GM04504 (cell line): ENCODE results near the gene SMYD4.
"Not testable (repeated sequence)": the region's sequence is repeated elsewhere in the genome, so short reads cannot be mapped to it uniquely, and the experiment has no call there.

ENCODE experiments used
- DNase-seq: peaks from one replicate; pipeline ENCODE4 v3.0.0-alpha.2; 2012; ENCODE audit warnings: low read depth

The SMYD4 gene

DNA sequence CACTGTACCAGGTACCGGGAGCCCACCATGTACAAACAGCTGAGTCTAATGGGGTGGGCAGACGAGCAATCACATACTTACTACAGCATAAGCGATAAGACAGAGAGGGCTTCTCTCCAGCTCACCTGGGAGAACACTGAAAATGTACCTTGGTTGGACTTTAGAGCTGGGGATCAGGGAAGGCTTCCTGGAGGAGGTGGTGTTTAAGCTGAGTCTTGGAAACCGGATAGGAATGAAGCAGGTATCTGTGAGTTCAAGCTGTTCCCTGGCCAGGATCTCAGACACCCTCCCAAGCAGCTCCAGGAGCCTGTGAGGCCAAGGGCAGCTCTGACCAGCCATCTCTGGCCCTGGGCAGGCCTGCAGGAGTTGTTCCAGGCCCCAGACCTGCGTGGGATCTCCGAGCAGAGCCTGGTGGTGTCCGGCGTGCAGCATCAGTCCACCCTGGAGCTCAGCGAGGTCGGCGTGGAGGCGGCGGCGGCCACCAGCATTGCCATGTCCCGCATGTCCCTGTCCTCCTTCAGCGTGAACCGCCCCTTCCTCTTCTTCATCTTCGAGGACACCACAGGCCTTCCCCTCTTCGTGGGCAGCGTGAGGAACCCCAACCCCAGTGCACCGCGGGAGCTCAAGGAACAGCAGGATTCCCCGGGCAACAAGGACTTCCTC, 75.8 kb downstream of the SMYD4 start:
- DNase-seq, result no peak

DNA sequence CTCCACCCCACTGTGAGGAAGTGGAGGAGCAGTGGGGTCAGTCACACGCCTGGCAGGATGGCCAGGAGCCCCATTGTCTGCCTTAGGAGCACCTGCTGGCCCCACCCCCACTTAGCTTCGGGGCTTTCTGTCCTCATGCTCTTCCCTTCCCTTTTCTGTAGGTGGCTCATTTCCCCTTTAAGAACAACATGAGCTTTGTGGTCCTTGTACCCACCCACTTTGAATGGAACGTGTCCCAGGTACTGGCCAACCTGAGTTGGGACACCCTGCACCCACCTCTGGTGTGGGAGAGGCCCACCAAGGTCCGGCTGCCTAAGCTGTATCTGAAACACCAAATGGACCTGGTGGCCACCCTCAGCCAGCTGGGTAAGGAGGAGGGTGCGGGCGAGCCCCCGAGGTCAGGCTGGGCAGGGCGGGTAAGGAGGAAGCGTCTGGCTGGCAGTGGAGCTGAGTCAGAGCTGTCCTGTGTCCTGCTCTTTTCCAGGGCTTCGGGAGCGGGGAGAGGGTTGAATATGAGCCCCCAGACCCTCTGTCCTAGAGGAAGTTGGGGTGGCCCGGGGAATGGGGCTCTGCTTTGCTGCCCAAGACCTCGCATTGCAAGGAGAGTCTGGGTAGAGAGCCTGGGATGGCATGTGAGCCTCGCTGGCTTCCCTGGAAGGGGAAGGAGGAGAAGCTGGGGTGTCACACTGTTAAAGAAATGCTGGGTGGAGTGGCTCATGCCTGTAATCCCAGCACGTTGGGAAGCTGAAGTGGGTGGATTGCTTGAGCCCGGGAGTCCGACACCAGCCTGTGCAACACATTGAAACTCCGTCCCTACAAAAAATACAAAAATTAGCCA, 77.1 kb downstream of the SMYD4 start:
- no peak for DNase-seq

DNA sequence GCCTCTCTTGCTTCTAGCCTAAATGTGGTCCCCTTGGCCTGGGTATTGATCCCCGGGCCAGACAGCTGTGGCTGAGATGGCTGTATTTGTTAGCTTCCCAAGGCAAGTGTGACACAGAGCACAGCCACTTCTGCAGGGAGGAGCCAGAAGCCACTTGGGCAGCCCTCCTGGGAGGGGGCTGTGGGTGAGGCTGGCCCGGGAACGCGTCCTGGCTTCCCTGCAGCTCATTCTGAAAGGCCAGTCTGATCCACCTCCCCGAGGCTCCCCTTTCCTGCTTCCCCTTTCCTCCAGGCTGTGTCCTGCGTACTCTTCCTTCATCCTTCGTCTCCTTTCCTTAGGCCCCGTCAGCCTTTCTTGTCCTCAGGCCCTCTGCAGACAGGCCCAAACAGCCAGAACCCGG, 79.1 kb downstream of the SMYD4 start:
- DNase-seq, result no peak

DNA sequence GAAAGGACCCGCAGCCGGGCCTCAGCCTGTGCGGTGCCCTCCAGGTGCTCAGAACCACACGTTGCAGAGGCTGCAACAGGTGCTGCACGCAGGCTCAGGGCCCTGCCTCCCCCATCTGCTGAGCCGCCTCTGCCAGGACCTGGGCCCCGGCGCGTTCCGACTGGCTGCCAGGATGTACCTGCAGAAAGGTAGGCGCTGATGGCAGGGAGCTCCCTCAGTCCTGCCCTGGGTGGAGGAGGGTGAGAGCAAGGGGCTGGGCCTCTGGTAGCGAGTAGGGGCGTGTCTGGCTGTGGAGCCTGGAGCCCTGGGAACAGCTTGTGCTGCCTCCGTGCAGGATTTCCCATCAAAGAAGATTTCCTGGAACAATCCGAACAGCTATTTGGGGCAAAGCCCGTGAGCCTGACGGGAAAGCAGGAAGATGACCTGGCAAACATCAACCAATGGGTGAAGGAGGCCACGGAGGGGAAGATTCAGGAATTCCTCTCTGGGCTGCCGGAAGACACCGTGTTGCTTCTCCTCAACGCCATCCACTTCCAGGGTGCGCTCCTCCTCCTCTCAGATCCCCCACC, 82.6 kb downstream of the SMYD4 start:
- no peak for DNase-seq

DNA sequence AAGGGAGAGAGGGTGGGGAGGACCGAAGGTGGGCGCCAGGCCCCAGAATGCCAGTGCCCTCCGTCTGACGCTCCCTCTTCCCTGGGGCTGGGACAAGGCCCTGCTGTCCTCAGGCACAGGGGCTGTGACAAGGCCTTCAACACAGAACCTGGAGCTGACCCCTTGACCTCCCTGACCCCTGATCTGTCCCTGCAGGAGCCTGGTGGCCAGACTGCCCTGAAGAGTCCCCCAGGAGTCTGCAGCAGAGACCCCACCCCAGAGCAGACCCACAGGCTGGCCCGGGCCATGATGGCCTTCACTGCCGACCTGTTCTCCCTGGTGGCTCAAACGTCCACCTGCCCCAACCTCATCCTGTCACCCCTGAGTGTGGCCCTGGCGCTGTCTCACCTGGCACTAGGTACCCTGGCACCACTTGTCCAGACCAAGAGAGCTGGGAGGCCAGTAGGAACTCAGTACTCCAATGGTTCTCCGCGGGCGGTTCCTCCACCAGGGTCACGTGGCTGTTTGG, 84.1 kb downstream of the SMYD4 start:
- no peak for DNase-seq

DNA sequence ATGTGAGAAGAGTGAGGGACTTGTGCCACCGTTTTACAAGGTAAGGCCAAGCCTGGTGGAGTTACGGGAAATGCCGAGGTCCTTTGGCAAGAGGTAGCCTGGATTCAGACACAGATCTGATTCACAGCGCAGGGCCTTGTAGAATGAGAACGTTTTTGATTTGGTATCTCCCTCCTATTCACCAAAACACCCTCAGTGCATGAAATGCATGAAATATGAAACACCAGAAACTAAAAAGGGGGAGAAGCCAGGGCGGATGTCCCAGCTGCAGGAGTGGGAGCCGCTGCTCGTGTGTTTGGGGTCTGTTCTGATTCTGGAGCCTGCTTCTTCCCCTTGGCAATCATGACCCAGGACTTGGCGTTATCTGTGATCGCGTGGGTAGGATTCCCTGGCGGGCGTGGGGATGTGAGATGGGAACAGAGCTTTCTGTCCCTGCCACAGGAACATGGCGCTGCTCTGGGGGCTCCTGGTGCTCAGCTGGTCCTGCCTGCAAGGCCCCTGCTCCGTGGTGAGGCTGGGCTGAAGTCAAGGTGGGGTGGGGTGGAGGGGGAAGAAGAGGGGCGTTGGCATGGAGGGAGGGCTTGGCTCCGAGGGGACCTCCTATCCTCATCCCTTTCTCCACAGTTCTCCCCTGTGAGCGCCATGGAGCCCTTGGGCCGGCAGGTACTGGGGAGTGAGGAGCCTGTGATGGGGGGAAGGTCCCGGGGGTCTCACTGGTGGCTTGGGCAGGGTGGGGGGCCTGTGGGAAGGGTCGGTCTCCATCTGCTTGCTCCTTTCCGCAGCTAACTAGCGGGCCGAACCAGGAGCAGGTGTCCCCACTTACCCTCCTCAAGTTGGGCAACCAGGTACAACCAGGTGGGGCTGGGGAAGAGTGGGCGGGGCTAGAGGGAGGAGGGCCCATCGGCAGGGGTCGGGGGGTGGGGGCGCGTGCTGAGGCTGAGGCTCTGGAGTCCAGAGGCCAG, 84.9 kb downstream of the SMYD4 start:
- DNase-seq, result no peak

DNA sequence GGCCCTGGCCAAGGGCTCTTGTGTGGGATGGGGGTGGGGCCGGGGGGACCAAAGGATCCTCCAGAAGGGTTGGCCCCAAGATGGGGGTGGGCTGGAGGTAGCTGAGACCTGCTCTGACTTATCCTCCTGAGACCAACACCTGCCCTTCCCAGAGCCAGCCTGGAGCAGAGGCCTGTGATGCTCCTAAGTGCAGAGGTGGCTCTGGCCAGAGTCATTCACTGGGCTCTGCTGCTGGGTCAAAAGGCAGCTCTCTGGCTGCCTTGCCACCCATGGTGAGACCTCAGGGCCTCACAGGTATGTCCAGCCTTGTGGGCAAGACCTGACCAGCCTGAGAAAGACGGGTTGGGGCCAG, 86.6 kb downstream of the SMYD4 start:
- DNase-seq, result no peak

DNA sequence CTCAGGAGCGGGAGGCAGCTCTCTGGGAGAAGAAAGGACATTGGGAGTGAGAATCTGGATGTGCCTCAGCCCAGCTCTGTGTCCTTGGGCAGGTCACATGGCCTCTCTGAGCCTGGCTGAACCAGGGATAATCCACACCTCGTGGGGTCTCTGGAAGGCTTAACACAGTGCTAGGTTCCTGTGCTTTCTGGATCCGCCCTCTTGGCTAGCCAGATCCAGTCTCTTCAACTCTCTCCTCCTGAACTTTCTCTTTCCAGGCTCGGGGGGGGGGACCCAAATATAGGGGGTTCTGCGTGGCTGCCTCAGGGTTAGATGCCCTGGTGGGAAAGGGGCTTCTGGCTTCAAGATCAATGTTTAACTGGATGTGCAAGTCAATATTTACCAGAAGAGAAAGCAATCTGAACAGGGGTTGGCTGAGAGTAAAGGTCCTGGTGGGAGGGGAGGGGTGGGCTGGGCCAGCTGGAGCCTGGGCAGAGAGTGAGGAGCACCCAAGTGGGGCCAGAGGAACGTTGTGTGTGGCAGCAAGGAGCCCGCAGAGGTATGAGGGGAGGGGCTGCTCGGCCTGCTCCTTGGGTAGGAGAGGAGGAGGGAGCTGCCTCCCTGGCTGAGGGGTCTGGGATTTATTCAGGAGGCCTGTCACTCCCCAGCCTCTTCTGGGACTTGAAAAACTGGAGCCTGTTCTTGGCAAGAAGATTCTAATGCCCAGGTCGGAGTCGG, 87.2 kb downstream of the SMYD4 start, which contains the start of gene SERPINF2:
Gene SERPINF2, plus strand, starts transcription at position 501 of the 717 bp plus-strand sequence. CDS start 2,125 bp downstream, outside the sequence.
- no peak for DNase-seq

DNA sequence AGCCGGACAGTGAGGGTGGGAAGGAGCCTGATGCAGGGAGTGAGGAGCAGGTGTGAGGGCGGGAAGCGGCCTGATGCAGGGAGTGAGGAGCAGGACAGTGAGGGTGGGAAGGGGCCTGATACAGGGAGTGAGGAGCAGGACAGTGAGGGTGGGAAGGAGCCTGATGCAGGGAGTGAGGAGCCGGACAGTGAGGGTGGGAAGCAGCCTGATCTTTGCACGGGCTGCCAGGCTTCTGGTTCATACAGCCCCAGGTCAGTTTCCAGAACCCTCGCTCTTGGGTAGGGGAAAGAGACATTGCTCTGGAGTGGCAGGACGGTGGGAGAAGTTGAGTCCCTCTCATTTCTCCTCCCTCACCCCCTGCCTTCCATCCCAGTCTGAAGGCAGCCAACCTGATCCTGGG, 87.8 kb downstream of the SMYD4 start:
- DNase-seq, result not testable (repeated sequence)

DNA sequence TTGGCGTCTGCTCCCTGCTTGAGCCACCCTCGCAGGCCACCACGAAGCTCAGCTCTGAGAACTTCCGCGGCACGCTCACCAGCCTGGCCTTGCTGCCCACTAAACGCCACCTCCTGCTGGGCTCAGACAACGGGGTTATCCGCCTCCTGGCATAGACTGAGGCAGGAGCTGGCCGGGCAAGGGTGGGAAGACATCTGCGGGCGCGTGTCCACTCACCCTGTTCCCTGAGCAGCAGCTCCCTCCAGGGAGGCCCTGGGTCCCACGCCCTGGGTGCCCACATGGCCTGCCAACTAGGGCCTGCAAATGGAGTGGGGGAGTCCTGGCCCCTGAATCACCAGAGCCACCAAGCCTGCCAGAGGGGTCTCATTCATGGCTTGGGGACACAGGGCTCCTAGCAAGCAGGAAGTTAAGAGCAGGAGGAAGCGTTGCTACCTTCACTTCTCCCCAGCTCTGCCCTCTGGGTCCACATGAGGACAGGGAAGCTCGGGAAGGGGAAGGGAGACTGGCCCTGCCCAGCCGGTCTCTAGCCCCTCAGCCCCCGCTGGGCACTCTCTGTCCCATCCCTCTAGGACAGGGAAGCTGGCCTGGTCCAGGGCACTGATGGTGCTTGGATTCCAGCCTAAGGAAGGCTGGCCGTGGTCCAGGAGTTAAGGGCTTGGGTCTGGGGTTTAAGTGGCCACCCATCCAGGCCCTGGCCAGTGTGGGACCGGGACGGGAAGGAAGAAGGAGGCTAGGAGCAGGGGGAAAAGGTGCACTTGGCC, 92.0 kb downstream of the SMYD4 start:
- no peak for DNase-seq

DNA sequence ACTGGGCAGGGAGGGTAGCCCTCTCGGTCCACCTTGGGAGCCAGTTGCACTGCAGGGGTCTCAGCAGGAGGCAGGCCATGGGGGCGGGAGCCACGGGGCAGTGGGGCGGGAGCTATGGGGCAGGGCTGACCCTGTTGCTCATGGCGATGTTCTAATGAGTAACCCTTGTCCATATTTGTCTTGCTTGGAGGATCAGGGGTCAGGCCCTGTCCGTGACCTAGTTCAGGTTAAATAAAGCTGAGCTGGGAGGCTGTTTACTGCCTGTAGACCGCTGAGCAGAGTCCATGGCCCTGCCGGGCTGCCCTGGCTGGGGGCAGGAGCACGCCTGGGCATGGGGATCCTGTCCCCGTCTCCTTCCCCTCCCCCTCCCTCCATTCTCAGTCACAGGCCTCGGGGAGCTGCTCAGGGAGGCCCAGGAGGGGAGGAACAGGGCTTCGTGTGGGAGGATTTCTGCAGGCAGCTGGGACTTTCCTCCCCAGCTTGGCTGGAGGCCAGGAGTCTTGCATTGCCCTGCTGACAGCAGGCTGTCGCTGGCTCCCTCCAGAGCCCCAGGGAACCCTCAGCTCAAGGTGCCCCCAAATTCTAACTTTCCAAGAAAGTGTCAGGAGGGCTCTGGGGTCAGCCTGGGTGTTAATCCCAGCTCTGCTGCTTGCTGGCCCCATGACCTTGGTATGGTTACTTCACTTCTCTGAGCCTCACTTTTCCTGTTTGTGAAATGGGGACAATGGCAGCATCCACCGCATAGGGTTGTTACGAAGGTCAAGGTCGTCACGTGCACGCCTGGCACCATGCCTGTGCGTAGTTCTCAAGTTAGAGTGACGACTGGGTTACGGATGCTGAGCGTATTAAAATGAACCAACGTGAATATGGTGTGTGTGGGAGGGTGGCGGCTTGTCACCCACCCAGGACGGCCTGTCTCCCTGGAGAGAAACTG, 93.1 kb downstream of the SMYD4 start:
- no peak for DNase-seq

DNA sequence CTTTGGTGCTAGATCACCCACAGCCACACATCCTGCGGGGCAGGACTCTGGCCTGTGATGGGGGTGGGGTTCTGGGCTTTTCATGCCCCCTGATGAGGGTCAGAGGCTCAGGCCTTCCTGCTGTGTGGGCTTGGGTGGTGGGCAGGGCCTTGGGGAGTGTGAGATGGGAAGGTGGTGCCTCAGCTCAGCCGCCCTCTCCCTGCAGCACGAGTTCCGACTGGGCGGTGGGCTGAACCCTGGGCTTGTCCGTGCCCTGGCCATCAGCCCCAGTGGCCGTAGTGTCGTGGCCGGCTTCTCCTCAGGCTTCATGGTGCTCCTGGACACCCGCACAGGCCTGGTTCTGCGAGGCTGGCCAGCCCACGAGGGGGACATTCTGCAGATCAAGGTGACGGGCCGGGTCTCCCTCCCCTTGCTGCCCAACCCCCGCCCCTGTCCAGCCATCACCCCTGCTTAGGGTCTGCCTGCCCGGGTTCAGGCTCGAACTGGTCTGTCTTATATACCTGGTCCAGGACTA, 93.8 kb downstream of the SMYD4 start:
- no peak for DNase-seq

DNA sequence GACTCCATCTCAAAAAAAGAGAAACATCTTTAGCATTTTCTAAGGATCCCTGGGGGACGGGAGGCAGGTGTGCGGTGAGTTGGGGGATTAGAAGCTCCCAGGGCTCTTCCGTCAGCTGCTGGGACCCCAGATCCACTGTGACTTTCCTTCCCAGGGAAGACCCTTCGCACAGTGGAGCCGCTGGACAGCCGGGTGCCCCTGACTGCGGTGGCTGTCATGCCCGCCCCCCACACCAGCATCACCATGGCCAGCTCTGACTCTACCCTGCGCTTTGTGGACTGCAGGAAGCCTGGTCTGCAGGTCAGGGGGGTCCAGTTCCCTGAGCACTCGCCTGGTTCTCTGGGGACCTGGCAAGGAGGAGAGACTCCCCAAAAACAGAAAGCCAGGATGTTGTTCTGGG, 94.3 kb downstream of the SMYD4 start:
- no peak for DNase-seq

DNA sequence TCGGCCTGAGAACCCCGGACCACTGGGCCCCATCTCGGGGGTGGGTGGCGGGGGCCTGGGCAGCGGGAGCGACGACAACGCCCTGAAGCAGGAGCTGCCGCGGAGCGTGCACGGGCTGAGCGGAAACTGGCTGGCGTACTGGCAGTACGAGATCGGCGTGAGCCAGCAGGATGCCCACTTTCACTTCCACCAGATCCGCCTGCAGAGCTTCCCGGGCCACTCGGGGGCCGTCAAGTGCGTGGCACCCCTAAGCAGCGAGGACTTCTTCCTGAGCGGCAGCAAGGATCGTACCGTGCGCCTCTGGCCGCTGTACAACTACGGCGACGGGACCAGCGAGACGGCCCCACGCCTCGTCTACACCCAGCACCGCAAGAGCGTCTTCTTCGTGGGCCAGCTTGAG, 95.9 kb downstream of the SMYD4 start:
- no peak for DNase-seq

DNA sequence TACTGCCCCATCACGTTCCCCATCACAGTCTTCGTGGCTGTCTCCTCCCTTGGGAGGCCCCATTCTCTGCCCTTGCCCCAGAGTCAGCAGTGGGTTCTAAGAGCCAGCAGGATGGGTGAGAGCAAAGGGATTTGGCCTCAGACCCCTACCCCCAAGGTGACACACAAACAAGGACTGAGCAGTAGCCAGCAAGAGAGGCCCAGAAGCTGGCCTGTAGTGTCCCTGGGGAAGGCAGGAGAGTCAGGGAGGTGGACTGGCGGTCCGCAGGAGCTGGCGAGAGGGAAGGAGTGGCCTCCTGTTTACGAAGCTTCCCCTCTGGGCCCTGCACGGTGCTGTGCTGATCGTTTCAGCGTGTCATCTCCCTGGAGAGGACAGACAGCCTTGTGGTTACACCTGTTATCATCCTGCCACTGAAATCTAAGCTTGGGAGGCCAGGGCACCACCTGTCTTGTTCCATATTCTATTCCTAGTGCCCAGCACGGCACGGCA, 96.8 kb downstream of the SMYD4 start:
- no peak for DNase-seq

DNA sequence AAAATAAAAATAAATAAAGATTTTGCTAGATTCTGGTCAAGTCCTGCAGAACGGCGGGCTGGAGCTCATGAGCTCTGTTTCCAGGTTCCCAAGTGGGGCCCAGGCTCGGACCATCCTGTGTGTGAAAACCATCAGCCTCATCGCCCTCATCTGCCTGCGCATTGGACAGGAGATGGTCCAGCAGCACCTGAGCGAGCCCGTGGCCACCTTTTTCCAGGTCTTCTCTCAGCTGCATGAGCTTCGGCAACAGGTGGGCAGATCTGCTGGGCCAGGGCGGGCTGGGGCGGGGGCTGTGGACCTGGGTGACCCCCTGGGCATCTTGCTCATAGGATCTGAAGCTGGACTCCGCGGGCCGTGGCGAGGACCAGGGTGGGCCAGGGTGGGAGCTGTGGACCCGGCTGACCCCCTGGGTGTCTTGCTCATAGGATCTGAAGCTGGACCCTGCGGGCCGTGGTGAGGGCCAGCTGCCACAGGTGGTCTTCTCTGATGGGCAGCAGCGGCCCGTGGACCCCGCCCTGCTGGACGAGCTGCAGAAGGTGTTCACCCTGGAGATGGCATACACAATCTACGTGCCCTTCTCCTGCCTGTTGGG, 97.4 kb downstream of the SMYD4 start:
- DNase-seq, result no peak

DNA sequence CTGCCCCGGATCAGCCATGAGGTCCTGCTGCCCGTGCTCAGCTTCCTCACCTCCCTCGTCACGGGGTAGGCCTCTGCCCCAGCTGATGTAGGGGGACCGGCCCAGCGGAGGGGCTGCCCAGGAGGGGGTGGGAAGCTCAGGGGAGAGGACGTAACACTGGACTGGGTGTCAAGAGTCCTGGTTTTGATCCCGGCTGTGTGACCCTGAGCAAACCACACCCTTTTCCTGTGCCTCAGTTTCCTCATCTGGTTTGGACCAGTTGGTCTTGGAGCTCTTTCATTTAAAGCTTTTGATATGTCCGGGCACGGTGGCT, 98.6 kb downstream of the SMYD4 start:
- DNase-seq, result no peak

DNA sequence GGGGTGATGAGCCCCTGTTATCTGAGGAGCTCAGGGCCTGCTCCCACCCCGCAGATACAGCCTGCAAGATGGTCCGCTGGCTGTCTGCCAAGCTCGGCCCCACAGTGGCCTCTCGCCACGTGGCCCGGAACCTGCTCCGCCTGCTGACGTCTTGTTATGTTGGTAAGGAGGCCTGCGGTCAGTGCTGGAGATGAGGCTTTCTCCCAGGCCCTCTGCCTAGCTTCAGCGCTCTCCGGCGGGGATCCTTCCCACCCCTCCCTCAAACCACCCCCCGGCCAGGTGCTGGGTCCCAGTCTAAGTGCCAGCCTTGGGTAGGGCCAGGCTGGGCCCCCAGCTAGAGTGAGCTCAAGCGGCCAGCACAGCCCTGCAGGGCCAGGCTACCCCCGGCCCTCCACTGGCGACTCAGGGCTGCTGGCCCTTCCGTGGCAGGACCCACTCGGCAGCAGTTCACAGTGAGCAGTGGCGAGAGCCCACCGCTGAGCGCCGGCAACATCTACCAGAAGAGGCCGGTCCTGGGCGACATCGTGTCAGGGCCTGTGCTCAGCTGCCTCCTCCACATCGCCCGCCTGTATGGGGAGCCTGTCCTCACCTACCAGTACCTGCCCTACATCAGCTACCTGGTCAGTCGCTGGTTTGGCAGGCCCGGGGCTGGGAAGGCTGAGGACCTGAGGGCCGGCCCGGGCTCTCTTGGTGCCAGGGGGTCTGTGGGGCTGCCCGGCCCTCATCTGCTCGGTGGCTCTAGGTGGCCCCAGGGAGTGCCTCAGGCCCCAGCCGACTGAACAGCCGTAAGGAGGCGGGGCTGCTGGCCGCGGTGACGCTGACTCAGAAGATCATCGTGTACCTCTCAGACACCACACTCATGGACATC, 99.1 kb downstream of the SMYD4 start:
- DNase-seq, result peak; percentile 54
